Colon (tissue), 2 donors: ENCODE measurements around the gene SBF2.

Experiments
- FAIRE-seq: peaks from 2 replicates; lab custom pipeline; 2012; peaks lifted over from hg19 to GRCh38; lab: Jason Lieb, UNC
- donor health status: control.
- donor health status: control.

SBF2 gene

DNA sequence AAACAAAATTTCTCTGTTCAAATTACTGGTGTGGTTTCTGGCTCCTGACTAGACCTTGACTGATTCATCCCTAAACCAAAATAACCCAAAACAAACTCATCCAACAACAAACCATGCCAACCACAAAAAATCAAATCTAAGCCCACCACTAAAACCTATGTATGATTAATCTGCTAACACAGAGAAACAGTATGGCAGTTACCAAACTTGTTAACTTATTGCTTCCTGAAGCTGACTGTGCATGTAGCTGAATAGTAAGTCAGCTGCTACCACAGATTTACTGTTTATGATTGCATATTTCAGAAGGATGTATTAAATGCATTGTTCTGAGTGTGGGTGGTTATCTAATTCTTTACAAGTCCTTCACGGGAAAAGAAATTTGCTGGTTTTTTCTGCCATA, 399.0 kb downstream of the SBF2 start:
- FAIRE-seq = no peak

DNA sequence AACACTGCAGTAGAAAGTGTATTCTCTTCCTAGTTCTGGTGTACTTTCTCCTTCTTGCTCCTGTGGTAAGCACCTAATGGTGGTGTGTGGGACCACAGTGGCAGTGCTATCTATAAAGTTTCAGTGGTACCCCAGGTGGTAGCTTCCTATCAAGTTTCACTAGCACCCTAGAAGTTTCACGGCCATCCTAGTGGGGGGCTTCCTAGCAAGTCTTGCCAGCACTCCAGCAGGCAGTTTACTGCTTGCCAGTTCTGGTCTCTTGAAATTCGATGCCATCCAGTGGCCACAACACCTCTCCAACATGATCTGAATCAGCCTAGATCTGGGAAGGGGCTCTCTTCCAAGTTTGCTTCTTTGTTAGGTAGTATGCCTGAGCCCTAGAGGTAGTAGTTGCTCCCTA, 400.5 kb downstream of the SBF2 start:
- FAIRE-seq = no peak

DNA sequence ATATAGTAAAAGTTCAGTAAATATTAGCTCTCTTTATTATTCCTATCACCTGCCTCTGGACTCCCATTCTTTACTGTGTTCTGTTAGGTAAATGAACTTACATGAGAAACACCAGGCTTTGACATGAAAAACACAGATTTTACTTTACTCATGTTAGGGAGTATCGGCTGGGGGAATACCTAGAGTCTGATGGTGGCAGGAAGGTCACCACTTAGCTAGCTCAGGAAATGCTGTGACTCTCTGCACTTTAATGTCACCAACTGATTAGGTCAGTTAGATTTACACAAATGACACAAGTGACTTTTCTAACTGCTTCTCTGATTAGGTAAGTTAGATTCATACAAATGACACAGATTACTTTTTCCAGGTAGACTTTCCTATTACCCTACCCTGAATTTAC, 405.1 kb downstream of the SBF2 start:
- FAIRE-seq = no peak

DNA sequence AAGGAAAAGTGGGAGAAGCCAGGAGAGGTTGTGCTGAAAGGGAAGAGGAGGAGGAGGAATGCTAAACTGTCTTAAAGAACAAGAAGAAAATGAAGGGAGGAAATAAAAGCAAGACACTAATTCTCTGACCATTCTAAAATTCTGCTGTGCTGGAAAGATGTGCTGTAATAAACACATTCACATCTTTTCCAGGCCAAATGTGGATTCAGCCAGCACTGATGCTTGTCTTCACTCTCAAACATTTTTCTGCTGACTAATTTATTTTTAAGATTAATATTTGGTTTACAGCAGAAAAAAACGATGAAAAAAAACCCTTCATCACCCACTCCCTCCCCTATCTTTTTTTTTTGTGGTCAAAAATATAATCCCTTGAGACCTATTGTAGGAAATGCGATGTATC, 406.5 kb downstream of the SBF2 start:
- no peak for FAIRE-seq

DNA sequence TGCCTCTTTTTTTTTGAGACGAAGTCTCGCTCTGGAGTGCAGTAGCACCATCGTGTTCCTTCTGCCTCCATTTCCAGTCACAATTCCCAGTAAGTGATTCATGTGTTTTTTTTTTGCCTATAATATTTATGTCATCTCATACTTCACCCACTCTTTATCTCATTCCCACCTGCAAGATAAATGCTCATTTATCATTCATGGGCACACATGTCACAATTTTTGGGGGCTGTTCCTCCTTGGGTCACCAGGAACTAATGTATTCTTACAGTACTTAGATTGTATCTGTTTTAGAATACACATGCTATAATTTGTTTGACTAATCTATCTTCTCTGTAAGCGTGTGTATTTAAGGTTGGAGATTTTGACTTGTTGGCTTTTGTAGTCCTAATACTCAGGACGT, 407.4 kb downstream of the SBF2 start:
- no peak for FAIRE-seq

DNA sequence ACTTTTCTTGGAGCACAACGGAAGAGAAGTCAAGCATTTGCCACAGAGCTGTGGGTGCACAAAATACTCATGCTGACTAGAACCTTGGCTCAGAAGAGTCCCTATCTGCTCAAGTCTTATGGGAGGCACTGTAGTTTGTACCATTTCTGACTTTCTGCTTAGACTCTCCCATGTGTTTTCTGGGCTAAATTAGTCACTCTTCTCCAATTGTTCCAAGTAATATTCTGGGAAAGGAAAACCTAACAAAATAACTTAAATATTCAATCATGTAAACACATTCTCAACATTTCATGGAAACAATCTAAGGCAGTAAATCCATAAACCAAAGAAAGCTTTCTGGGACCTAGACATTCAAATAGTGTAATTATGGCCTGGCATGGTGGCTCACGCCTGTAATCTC, 409.4 kb downstream of the SBF2 start:
- FAIRE-seq = no peak

DNA sequence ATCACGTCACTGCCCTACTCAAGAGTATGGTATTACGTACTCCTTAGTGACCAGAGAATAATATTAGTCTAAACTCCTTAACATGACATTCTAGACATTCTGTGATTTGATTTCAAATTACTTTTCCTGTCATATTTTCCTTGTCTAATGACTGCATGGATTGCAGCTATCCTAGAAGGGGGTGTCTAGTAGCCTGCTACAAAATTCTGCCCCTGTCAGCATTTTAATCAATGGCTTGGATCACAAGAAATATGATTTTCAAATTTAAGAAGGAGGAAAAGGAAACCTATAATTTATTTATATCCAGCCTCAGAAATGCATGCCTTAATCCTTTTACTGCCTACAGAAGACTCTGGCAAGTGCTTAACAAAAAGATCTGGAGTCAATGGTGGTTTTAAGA, 413.4 kb downstream of the SBF2 start:
- FAIRE-seq = no peak

DNA sequence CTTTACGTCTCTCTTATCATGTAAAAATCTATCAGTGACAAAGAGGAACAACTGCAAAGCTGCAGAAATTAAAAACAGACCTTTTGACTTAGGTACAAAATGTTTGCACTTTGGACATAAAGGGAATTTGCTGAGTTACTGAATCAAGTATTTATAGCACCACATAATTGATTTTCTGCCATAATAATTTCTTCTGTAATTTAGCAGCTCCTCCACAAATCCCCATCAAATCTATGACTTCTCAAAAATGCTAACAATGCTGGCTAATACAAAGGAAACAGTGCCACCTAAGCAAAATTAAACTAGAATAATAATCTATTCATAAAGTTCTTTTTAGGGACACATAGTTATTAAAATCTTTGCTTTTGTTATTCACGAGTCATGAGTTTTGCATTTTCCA, 415.1 kb downstream of the SBF2 start:
- no peak for FAIRE-seq

DNA sequence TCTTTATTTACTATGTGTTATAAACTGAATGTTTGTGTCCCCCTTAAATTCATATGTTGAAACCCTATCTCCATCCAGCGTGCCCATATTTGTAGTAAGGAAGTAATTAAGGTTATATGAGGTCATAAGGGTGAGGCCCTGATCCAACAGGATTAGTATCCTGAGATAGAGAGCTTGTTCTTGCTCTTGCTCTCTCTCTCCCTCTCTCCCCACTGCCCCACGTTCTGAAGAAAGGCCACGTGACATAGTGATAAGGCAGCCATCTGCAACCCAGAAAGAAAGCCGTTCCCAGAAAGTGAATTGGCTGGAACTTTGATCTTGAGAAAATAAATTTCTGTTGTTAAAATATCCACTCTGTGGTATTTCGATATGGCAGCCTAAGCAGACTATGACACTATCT, 417.7 kb downstream of the SBF2 start:
- no peak for FAIRE-seq

DNA sequence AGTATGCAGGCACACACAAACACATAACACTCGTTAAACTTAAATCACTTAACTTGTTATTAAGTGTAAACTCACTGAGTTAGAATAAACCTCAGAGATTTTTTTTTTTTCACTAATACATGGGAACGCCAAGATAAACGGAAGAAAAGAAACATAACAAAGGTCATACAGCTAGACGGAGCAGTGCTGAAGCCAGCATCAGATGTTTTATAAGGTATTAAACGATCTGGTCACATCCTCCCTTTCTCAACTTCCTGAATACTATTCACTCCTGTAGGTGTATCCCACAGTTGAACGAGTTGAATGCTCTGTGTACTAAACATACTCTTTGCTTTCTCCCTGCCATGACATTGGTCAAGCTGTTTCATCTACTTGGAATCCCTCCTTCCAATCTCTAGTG, 418.2 kb downstream of the SBF2 start:
- no peak for FAIRE-seq

DNA sequence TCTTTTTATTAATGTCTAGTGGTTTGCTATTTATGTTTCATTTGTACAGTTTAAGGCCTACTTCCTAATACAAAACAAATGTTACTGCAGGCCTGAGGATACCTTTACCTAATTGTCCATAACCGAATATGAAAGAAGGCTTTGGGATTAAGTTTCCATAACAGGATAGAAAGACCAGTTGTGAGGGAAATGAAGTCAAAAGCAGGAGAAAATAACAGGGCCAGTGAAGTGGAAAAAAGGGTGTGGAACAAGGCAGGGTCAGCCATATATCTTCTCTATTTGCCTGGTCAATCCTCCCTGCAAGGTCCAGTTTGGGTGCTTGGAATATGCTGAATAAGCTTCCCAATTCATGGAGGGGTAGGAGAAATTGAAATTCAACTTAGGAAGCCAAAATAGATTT, 418.6 kb downstream of the SBF2 start:
- FAIRE-seq = no peak

DNA sequence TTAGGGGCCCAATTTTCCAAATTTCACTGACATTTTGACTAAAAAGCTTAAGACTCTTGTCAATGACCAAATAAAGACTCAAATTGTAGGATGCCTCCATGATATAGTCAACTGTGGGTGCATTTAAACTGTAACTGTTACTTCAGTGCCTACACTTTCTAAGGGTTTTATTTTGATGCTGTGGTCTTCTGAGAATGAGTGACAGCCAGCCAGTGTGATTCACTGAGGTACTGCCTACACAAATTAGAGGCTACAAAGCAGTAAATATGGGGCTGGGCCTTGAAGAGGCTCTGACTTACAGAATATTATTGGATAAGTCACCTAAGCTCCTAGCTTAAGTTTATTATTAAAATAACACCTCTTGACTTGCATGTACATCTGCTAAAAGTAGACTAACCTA, 419.6 kb downstream of the SBF2 start:
- no peak for FAIRE-seq

DNA sequence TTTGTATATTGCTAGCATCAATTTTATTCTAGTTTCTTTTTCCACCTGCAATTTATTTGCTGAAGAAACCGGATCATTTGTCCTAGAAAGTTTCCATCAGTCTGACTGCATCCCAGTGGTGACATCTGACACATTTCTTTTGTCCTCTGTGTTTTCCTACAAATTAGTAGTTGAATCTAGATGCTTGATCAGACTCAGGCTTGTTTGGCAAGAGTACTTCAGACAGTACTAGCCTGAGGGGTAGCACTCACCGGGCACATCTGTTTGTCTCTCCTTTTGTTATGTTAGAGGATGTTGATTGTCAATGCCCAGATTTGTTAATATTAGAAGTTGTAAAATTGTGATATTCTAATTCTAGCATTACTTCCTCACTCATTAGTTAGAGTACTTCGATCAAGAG, 425.4 kb downstream of the SBF2 start:
- FAIRE-seq = no peak

DNA sequence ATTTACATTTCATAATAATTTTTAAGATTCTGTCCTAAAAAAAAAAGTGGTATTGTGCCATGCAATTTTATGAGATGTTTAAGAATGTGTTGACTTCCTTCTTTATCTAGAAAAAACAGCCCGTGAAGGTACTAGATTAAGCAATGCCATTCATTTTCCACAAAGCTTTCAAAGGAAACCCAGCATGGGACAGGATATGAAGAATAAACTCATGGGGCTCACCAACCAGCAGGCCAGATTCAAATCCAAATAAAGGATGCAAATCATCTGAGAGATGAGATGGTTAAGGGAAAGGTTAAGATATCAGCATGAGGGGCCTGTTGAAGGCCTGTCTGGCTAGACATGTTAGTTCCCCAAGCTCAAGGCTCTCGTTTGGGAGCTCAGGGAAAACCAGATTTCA, 431.0 kb downstream of the SBF2 start:
- FAIRE-seq = no peak

DNA sequence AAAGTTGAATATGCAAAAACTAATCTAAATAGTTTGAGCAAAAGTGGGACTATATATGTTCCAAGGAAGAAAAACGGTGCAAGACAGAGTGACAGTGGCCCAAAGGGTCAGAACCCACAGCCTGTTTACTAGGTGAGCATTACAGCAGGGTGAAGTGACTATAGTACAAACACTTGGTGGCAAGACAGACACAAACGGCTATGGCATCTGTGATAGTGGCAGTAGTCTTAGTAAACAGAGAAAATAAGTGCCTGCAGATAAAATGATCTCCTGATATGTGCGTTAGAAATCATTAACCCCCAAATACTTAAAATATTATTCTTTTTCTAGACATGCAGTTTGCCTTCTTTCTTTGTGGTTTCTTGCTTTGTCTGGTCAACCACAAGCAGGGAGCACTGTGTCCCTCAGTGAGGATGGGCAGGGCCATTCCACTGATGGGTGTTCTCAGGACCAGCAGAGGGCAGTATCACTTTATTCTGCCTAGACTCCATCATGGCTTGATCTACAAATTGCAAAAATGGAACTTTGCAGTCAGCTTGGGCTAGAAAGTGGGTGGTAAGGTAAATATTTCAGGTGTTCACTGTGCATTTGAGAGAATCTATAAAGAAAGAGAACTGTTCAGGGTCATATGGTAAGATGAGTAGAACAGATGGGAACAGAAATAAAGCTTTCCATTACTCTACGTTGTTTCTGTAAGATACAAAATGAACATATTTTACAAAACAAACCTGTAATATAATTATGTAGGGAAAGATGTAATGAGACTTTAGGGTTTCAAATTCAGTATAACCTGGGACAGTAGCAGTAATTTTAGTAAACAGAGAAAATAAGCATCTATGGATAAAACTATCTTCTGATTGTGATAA, 431.9 kb downstream of the SBF2 start:
- no peak for FAIRE-seq

DNA sequence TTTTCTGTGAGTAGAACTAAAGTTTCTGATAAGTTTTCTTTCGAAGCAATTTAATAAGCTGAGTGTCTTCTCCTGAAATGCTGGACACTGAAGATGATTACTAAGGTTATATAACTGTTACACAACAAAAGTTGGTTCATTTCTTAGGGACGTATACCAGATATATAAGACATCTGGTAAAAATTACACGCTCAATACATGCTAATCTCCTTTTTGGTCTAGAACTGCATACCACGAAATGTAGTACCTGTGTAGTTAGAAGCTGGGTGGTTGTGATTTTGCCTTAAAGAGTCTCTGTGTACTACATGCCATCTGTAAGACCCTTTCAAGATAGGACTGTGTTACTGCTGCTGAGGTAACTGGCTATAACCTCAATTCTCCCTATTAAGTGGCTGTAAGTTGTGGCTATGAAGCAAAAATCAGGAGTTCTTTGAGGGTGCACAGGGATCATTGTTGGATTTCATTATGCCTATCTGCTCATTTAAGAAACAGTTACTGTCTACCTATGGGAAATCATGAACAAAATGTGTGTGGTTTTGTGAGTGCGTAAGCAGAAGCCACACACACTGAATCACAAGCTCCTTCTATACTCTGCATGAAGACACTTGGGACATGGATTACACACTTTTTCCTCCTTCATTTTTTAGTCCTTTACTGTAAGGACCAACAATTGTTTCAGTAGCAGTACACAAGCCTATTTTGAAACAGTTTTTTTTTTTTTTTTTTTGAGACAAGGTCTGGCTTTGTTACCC, 434.3 kb downstream of the SBF2 start:
- no peak for FAIRE-seq

DNA sequence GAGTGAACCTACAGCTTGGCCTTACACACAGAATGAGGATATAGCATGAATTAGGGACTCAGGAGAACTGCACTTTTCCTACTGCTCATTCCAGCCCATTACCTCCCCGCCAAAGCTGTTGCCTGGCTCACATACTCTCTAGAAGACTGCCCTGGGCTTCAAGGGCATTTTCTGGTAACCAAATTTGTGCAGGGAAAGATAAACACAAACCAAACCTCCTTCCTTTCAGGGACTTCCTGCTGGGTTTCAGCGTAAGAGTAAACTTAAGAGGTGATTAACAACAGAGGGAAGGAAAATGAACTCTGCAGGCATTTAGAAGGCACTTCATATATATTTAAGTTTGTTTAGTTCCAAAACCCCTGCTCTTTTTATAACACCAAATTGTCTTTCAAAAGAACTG, 435.2 kb downstream of the SBF2 start:
- no peak for FAIRE-seq

DNA sequence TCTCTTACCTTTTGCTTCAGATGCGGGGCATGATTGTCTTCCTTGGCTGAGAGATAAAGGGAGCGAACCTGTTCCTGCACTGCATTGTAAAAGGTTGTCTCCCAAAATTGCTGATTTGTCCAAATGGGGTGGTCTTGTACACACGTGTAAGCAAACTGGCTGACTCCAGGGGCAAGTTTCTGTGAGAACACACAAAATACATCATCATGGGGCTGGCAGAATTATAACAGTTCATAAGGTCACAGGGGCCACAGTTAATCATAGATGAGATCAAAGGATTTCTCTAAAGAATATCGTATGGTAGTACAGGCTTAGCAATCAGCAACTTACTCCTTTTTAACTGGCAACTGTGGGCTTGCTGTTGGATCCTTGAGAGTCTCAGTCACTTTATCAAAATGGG, 435.8 kb downstream of the SBF2 start:
- no peak for FAIRE-seq

DNA sequence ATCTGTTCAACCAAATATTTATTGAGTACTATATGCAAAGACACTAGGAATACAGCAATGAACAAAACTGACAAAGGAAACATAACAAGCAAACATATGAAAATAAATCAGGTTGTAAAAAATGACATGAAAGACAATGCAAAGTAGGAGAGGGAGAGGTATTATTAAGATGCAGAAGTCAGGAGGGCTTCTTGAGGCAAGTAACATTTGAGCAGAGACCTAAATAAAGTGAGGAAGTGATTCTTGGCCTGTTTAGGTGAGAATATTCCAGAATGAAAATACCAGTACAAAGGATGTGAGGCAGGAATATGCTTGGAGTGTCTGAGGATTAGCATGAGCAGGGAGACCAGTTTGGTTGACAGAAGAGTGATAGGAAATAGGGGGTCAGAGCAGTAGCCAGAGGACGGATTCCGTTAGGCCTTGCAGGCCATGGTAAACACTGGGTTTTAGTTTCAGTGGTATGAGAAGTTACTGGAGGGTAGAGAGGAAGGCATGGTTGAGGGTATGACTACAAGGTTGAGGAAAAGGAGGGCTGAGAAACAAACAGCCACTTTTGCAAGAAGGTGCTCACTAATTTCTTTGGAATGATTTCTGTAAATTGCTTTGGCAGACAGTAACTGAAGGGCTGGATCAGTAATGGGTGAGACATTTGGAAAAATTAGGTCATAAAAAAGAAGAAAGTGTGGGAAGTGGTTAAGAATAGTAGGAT, 438.3 kb downstream of the SBF2 start:
- FAIRE-seq = no peak

DNA sequence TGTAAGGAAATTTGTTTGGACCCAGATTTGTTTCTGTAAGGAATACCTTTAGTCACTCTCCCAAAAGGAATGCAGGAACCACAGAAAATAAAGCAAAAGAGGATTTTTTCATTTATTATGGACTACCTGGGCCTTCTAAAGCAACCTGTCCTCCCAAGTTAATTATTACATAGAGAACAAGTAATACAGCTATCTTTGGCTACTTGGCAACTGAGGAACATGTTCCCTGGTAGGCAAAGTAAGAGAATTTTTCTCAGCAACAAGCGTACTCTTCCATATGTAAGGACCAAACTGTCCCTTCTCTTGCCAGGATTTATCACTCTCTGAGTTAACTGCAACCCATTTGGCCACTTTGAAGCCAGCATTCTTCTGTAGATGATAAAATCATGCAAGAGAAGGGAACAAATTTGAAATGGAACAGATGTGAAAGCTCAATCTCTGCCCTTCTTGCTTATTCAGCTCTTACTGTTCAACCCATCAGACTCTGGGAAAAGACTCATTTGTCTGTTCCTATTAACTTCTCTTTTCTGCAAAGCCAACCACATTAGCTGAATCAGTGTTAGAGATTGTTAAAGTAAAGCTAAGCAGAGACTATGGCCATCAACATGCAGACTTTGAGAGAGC, 440.0 kb downstream of the SBF2 start:
- FAIRE-seq = no peak

DNA sequence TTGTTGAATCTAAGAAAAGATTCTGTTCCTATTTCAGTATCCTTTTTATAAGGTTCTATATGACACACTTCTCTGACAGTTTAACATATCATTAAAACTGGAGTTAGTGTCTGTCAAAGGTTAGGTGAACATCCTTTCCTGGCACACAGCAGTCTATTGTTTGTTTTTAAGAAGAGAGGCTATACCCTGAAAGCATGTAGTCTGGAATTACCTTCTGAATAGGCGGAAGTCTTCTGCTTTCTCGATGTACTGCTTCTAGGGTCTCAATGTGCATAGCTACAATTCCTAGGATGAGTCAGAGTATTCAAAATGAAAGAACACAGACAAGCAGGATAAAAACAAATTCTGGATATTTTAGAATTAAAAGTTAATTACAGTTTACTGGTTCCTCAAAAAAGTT, 441.6 kb downstream of the SBF2 start:
- no peak for FAIRE-seq

DNA sequence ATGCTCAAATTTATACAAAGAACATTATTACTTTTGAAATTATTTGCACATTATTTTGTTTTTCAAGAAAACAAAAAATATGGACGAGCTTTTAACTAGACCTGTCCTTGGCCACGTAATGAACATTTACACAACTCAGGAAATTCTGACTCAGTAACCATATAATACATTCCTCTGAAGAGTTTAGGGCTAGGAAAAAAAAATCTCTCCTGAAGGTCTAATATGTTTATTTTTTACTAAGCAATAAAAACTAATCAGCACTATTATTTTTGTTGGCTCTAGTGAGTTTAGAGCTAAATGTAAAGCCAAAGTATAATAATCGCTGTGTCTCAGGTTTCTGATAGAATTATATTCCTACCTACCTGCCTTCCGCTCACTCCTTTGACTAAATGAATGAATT, 442.7 kb downstream of the SBF2 start:
- no peak for FAIRE-seq
